CD14-positive monocyte (primary cell): ENCODE data around the gene KRT26. TPM values are rescaled to one million over a fixed set of nuclear protein-coding genes. Genes with fewer than 3 reads are reported as not detected.

Experiments used
- DNase-seq, 3 donors: peaks; one replicate each; pipeline ENCODE4 v3.0.0-alpha.2; 2011 to 2022
- H2AFZ ChIP-seq: 2 replicates; pipeline ENCODE4 v1.6.0; 2012; ENCODE audit warnings: mild to moderate bottlenecking, low read depth, low read length, inconsistent platforms; ENCODE audit not compliant: insufficient read depth, poor library complexity, severe bottlenecking
- H3K27ac ChIP-seq, 2 donors: 1 replicate in 1 of 2; 2 replicates in 1 of 2; pipeline ENCODE4 v1.5.1; 2012 to 2013; ENCODE audit warnings: low read length in 2 of 2, control low read depth in 1 of 2, inconsistent platforms in 1 of 2, low read depth in 1 of 2, mild to moderate bottlenecking in 1 of 2
- H3K27me3 ChIP-seq, 2 donors: one replicate each; pipeline versions ENCODE4 v1.6.0 to v1.6.1; 2011 to 2013; ENCODE audit warnings: low read length in 2 of 2; ENCODE audit not compliant: control insufficient read depth in 2 of 2, insufficient read depth in 2 of 2
- H3K36me3 ChIP-seq, 2 donors: replicated peaks in 1 of 2; 1 replicate in 1 of 2; 2 replicates in 1 of 2; pipeline versions ENCODE4 v1.5.1 to v1.6.1; 2012 to 2013; ENCODE audit warnings: low read length in 2 of 2, control low read depth in 1 of 2, inconsistent platforms in 1 of 2, mild to moderate bottlenecking in 1 of 2; ENCODE audit not compliant: insufficient read depth in 2 of 2, control insufficient read depth in 1 of 2
- H3K4me1 ChIP-seq, 2 donors: 1 replicate in 1 of 2; 2 replicates in 1 of 2; pipeline versions ENCODE4 v1.5.1 to v1.6.1; 2012 to 2013; ENCODE audit warnings: low read length in 2 of 2, control low read depth in 1 of 2, inconsistent platforms in 1 of 2, mild to moderate bottlenecking in 1 of 2, moderate library complexity in 1 of 2; ENCODE audit not compliant: insufficient read depth in 2 of 2, control insufficient read depth in 1 of 2
- H3K4me2 ChIP-seq: replicated peaks from 2 replicates; pipeline ENCODE3; 2012; ENCODE audit warnings: low read length, moderate library complexity, mild to moderate bottlenecking; ENCODE audit not compliant: poor library complexity, severe bottlenecking; ENCODE audit errors: extremely low read depth
- H3K4me3 ChIP-seq, 3 experiments: fragments of 200-600 bp in 1 of 3; sonication (generic) in 1 of 3; replicated peaks in 1 of 3; 1 replicate in 2 of 3; 2 replicates in 1 of 3; pipeline ENCODE4 v1.5.1; 2011 to 2013; ENCODE audit warnings: low read length in 3 of 3, mild to moderate bottlenecking in 3 of 3, control low read depth in 2 of 3, low read depth in 2 of 3, inconsistent platforms in 1 of 3, moderate library complexity in 1 of 3
- H3K79me2 ChIP-seq: 2 replicates; pipeline ENCODE4 v1.6.0; 2012; ENCODE audit warnings: mild to moderate bottlenecking, control low read depth, inconsistent platforms, low read length, moderate library complexity; ENCODE audit not compliant: insufficient read depth
- H3K9ac ChIP-seq: 2 replicates; pipeline ENCODE4 v1.6.0; 2017; ENCODE audit warnings: low read length, mild to moderate bottlenecking; ENCODE audit not compliant: insufficient read depth, poor library complexity, severe bottlenecking
- H3K9me3 ChIP-seq, 2 donors: replicated peaks in 1 of 2; 1 replicate in 1 of 2; 2 replicates in 1 of 2; pipeline versions ENCODE4 v1.5.1 to v1.6.1; 2012 to 2013; ENCODE audit warnings: low read length in 2 of 2, control low read depth in 1 of 2; ENCODE audit not compliant: control insufficient read depth in 1 of 2, insufficient read depth in 1 of 2
- H4K20me1 ChIP-seq: 2 replicates; pipeline ENCODE4 v1.6.0; 2012; ENCODE audit warnings: mild to moderate bottlenecking, low read length, control low read depth, moderate library complexity; ENCODE audit not compliant: insufficient read depth
- H3K27ac Mint-ChIP-seq, 7 donors: one replicate each; pipeline ENCODE4 v1.8.0; 2020; ENCODE audit warnings: mild to moderate bottlenecking in 7 of 7, mixed read lengths in 7 of 7, moderate library complexity in 6 of 7, inconsistent platforms in 2 of 7
- H3K27me3 Mint-ChIP-seq, 3 donors: one replicate each; pipeline ENCODE4 v1.8.0; 2021 to 2022; ENCODE audit warnings: low read depth in 3 of 3, mild to moderate bottlenecking in 3 of 3, mixed read lengths in 3 of 3, moderate library complexity in 3 of 3, inconsistent platforms in 1 of 3
- H3K36me3 Mint-ChIP-seq, 2 donors: one replicate each; pipeline ENCODE4 v1.8.0; 2020; ENCODE audit warnings: mixed read lengths in 2 of 2, inconsistent platforms in 1 of 2, mild to moderate bottlenecking in 1 of 2
- H3K4me1 Mint-ChIP-seq: one replicate; pipeline ENCODE4 v1.8.0; 2020; ENCODE audit warnings: mild to moderate bottlenecking, mixed read lengths
- H3K4me3 Mint-ChIP-seq, 2 donors: one replicate each; pipeline ENCODE4 v1.8.0; 2020; ENCODE audit warnings: mild to moderate bottlenecking in 2 of 2, mixed read lengths in 2 of 2, moderate library complexity in 1 of 2
- H3K9me3 Mint-ChIP-seq, 7 donors: one replicate each; pipeline ENCODE4 v1.8.0; 2020 to 2022; ENCODE audit warnings: mixed read lengths in 7 of 7, mild to moderate bottlenecking in 6 of 7, moderate library complexity in 6 of 7, inconsistent platforms in 2 of 7
- CTCF ChIP-seq: fragments of 200-600 bp; IDR thresholded peaks from one replicate; pipeline ENCODE4 v1.8.0; 2022; ENCODE audit warnings: antibody characterized with exemption, mild to moderate bottlenecking
- WGBS: methylation state at CpG from one replicate; pipeline ENCODE4 v1.1.5; 2013; ENCODE audit warnings: missing lambda C conversion rate; ENCODE audit not compliant: insufficient coverage; 5-methylcytosine and 5-hydroxymethylcytosine counted together
- intact Hi-C, 2 donors: fragments of 100-400 bp; cut with micrococcal nuclease; formaldehyde crosslinking; loops; one replicate each; pipeline versions ENCODE4 v1.15.0 to v1.15.1; 2023
- polyA plus RNA-seq, 3 donors: library from polyadenylated mRNA; depleted of rRNA in 1 of 3; unstranded in 2 of 3; stranded (reverse) in 1 of 3; fragments of 300-500 nt in 2 of 3; fragments of >200 nt in 1 of 3; fragmentation: Illumina TruSeq in 2 of 3; gene quantifications; 1 replicate in 2 of 3; 2 replicates in 1 of 3; pipeline ENCODE4 v1.2.3, GENCODE V29; 2012 to 2021

Gene KRT26
- polyA plus RNA-seq, 3 donors: not detected

DNA sequence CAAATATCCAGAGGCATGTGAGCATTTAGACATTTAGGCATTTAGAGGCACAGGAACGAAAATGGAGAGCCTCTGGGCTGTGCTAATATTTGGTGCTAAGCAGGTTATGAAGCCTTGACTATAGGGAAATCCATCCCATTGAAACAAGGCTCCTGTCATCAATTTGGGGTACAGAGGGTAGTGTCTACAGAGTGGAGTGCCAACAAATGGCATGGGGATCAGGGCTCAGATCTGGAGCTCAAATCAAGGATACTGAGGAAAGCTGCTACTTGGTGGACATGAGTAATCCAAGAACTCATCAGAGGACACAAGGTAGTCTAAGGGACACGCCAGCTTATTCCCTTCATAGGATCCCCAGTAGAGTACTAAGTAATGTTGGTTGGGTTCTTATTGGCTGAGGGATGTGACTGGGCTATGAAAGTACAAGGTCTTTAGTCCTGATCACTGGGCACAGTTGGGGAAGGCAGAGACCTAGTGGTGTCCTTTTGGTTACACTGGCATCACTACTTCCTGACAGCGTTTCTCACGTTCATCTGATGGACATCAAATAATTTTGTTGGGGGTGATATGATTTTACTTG is 45.2 kb upstream of the KRT26 start:
- Mint-ChIP-seq H3K9me3 (peaks cover 15 to 50% (median 35%) of the 10 kb centered on the region in 7 donors), H3K27ac (peak overlapping the region in 1 of 7 donors; percentile 42), H3K36me3 (peaks cover 12% of the 10 kb centered on the region in 2 donors), H3K4me1 (peaks cover 12% of the 10 kb centered on the region), H3K4me3 (peak overlapping the region in 1 of 2 donors; percentile 54), H3K27me3 (peaks cover 22 to 43% (median 26%) of the 10 kb centered on the region in 3 donors)
- Histone ChIP-seq H3K27ac (no peak overlapping the region), H3K4me2 (no peak overlapping the region), H4K20me1 (no peaks in the 10 kb centered on the region), H2AFZ (no peak overlapping the region), H3K36me3 (peaks cover 0 to 9% of the 10 kb centered on the region in 2 donors), H3K79me2 (no peaks in the 10 kb centered on the region), H3K4me3 (no peak overlapping the region), H3K9me3 (peaks cover 7 to 17% of the 10 kb centered on the region in 2 donors), H3K4me1 (peaks cover 8 to 14% of the 10 kb centered on the region in 2 donors), H3K27me3 (peaks cover 23 to 46% of the 10 kb centered on the region in 2 donors), H3K9ac (no peak overlapping the region)
- intact Hi-C loops: loop anchor here in 1 of 2 donors (5.0 kb wide), 2 partner anchors 730 to 850 kb away; no protein-coding TSS in a partner anchor
- 100% methylated on average over 3 of the region's 4 CpGs for WGBS
- TF ChIP-seq CTCF: no peak
- no peak for DNase-seq

GRCh38 chr17:40816569-40816968 is 44.6 kb upstream of the KRT26 start:
- peaks cover 15 to 47% (median 35%) of the 10 kb centered on the region in 7 donors for H3K9me3 Mint-ChIP-seq
- H3K27me3 Mint-ChIP-seq: peaks cover 22 to 45% (median 26%) of the 10 kb centered on the region in 3 donors
- no peak for TF ChIP-seq CTCF
- Histone ChIP-seq H3K36me3 (peaks cover 0 to 9% of the 10 kb centered on the region in 2 donors), H3K79me2 (no peaks in the 10 kb centered on the region), H3K9ac (no peak overlapping the region), H3K4me2 (no peak overlapping the region), H3K4me3 (no peak overlapping the region), H3K4me1 (peaks cover 8 to 14% of the 10 kb centered on the region in 2 donors), H3K27ac (no peak overlapping the region), H3K27me3 (peaks cover 27 to 45% of the 10 kb centered on the region in 2 donors), H2AFZ (no peak overlapping the region), H4K20me1 (no peaks in the 10 kb centered on the region), H3K9me3 (peaks cover 7 to 17% of the 10 kb centered on the region in 2 donors)
- intact Hi-C loops: loop anchor here in 1 of 2 donors (5.0 kb wide), 2 partner anchors 731 to 851 kb away; no protein-coding TSS in a partner anchor
- no peak overlapping the region for H3K27ac Mint-ChIP-seq
- no peak overlapping the region for H3K4me3 Mint-ChIP-seq
- H3K4me1 Mint-ChIP-seq: peaks cover 12% of the 10 kb centered on the region
- DNase-seq: no peak
- WGBS: no CpG with 5 or more reads among the region's 3 CpGs
- H3K36me3 Mint-ChIP-seq: peaks cover 9 to 12% of the 10 kb centered on the region in 2 donors
